Right ventricle myocardium inferior (tissue), 1 donor: Measurements from ENCODE around the gene DPYSL4. TPM values are rescaled to one million over a fixed set of nuclear protein-coding genes. Genes with fewer than 3 reads are reported as not detected.

ENCODE experiments used
- ATAC-seq: fragments of 200-7000 bp; cut with Tn5 transposase; one replicate; pipeline ENCODE4 v1.9.1; 2020; ENCODE audit warnings: mild to moderate bottlenecking, moderate library complexity
- DNase-seq: peaks from one replicate; pipeline ENCODE4 v3.0.0; 2021; ENCODE audit errors: missing footprints
- intact Hi-C: fragments of 100-400 bp; cut with DNase I; formaldehyde crosslinking; loops from one replicate; pipeline ENCODE4 v1.11.0; 2022
- total RNA-seq: library from RNA; stranded (reverse); fragmentation: NEBNext Ultra II Directional; extraction: Animal tissue kit (Norgen Biotek cat#: 25700); gene quantifications from one replicate; pipeline ENCODE4 v1.2.1, GENCODE V29; 2021
- donor health status: DM: no; HTN: yes; CAD: no; lungs with severe emphysema.

Gene DPYSL4
- total RNA-seq, 1 donor from 2014 or later: 24.9 TPM

GRCh38 chr10:132229834-132230556, 43.2 kb downstream of the DPYSL4 start:
- DNase-seq (peak; percentile 80), ATAC-seq (no peak)
- intact Hi-C loops: no loop called here

- no peak for DNase-seq
- no peak for ATAC-seq
- intact Hi-C loops: no loop called here
Observed at GRCh38 chr10:132230557-132231210, 43.9 kb downstream of the DPYSL4 start.

DNA sequence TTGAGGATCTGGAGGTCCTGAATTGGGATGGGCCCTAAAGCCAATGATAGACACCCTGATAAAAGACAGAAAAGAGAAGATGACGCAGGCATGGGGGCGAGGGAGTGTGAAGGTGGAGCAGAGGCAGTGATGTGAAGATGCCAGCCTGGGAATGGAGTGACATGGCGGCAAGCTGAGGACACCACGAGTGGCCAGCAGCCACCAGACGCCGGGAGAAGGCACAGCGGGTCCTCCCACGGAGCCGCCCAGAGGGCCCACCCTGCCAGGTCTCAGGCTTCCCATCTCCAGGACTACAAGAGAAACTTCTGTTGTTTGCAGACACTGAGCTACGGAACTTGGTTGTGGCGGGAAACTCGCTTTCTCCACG, 44.9 kb downstream of the DPYSL4 start:
- intact Hi-C loops: no loop called here
- DNase-seq: no peak
- ATAC-seq: no peak

DNA sequence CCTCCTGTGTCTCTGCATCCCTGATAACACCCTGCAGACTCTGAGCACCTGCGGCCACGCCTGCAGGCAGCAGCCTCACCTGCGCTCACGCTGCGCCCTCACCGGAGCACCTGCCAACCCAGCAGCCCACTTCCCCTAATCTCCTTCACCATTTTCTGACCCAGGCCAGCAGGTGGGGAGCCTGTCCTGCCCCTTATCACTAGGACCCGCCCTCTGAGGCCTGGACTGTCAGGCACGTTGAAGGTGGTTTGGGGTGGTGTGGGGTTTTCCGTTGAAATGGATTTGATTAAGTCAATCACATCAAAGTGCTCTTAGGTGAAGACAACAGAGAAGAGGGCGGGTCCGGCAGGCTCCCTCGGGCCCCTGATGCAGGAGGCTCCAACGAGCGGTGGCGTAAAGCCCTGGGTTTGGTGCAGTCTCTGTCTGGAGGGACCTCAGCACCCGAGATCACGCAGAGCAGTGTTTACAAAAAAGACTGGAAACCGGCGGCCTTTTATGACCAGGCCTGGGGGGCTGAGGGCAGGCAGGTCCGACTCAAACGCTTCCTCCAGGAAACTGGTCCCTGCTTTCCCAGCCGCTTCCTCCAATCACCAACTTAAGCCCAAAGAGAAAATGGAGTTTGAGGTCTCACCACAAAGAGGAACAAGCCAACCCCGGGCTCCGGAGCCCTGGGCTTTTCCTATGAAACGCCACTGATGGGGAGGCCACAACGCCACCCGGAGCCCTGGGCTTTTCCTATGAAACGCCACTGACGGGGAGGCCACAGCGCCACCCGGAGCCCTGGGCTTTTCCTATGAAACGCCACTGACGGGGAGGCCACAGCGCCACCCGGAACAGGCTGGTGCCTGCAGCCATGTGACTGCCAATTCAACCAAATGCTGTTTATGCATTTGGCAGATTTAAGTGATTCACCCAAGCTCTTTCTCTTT, 45.5 kb downstream of the DPYSL4 start:
- peak; percentile 24 for ATAC-seq
- intact Hi-C loops: no loop called here
- peak; percentile 81 for DNase-seq

GRCh38 chr10:132232981-132233380, 46.2 kb downstream of the DPYSL4 start:
- intact Hi-C loops: no loop called here
- no peak for ATAC-seq
- DNase-seq: no peak

- ATAC-seq (no peak), DNase-seq (no peak)
- intact Hi-C loops: no loop called here
Observed at GRCh38 chr10:132233501-132234085, 46.8 kb downstream of the DPYSL4 start.

DNA sequence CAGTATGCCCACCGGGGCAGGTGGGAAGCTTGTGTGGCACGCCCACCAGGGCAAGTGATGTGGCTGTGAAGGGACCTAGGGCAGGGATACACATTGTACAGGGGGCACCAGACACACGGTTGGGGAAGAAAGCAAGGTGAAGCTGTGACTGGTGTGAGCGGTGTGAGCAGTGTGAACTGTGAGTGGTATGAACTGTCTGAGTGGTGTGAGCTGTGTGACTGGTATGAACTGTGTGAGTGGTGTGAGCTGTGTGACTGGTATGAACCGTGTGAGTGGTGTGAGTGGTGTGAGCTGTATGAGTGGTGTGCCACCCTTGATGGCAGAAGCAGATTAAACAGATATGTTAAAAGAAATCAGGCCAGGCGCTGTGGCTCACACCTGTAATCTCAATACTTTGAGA, 48.1 kb downstream of the DPYSL4 start:
- ATAC-seq: no peak
- intact Hi-C loops: no loop called here

GRCh38 chr10:132236161-132236560, 49.4 kb downstream of the DPYSL4 start:
- ATAC-seq (no peak), DNase-seq (peak; percentile 40)
- intact Hi-C loops: no loop called here

More for the DNA sequence above, 48.1 kb downstream of the DPYSL4 start:
- DNase-seq: no peak

DNA sequence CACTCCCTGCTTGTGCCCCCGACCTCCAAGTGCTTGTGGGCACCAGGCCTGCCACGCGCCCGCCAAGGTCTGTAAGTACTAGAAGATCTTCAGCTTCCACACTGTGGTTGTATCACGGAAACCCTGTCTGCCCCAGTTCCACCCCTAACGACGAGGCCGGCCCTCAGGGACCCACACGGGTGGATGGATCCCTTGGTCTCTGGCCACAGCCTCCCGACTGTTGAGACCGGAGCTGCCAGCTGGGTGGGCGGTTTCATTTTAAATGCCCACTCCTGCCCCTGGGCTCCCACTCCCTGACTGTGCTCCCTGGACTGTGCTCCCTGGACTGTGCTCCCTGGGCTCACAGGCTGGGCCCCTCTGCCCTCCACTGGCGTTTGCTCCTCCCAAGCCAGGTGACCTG, 50.1 kb downstream of the DPYSL4 start:
- intact Hi-C loops: no loop called here
- no peak for ATAC-seq
- DNase-seq: peak; percentile 57

- DNase-seq (no peak), ATAC-seq (no peak)
- intact Hi-C loops: no loop called here
Observed at GRCh38 chr10:132237396-132237795, 50.6 kb downstream of the DPYSL4 start.

- intact Hi-C loops: no loop called here
- ATAC-seq (no peak), DNase-seq (peak; percentile 39)
Observed at GRCh38 chr10:132237871-132238270, 51.1 kb downstream of the DPYSL4 start.

GRCh38 chr10:132238371-132239125, 51.8 kb downstream of the DPYSL4 start:
- DNase-seq (peak; percentile 49), ATAC-seq (no peak)
- intact Hi-C loops: no loop called here

DNA sequence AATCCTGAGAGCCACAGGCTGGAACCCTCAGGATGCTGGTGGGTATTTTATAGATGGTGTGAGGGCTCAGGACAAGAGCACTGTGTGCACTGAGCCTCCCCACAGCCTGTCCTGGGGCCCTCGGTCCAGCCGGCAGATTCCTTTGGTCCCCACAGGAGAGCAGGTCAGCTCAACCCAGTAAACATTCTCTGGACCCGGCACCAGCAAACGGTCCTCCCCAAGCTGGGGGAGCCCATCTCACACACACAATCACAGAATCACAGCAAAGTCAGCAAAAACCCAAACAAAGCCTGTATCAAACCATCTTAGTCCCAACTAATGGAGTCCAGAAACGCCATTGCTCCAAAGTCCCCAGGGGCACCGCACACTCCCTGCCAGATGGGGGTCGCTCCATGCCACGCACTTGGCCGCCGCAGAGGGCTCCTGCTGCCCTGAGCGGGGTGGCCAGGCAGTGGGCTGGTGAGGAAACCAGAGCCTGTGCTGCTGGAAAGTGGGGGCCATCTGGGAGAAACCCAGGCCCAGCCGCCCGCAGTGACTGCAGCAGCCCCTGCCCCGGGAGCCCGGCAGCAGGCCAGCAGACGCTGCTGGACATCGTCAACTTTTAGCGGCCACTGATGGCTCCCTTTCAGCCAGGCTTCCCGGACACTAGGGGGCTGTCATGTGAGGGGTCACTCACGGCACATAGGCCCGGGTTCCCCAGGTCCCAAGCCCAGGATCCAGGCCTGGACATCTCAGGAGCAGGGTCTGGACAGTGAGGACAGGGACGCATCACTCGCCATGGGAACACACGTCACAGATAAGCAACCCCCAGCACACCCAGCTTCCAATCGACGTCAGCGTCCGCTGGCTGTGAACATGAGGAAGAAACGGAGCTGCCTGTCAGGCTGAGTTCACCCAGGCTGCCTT, 52.6 kb downstream of the DPYSL4 start:
- DNase-seq: peak; percentile 79
- ATAC-seq: peak; percentile 60
- intact Hi-C loops: no loop called here

DNA sequence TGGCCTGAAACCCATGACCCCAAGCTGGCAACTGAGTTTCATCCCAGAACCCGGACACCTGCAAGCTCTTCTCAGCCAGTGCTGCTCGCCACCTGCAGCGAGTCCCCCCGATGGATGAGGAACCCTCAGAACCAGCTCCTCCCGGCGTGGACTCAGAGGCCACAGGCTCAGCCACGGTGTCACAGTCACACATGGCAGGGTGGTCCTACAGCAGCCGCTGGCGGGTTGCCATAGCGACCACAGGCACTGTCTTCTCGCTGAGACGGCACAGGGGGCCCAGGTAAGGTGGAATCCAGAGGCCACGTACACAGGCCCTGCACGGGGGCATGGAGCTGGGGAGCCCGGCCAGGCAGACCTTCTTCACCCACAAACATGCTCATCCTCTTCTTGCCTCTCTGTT, 53.4 kb downstream of the DPYSL4 start:
- intact Hi-C loops: no loop called here
- DNase-seq (no peak), ATAC-seq (no peak)

- DNase-seq (no peak), ATAC-seq (no peak)
- intact Hi-C loops: no loop called here
Observed at GRCh38 chr10:132240581-132240980, 53.8 kb downstream of the DPYSL4 start.

DNA sequence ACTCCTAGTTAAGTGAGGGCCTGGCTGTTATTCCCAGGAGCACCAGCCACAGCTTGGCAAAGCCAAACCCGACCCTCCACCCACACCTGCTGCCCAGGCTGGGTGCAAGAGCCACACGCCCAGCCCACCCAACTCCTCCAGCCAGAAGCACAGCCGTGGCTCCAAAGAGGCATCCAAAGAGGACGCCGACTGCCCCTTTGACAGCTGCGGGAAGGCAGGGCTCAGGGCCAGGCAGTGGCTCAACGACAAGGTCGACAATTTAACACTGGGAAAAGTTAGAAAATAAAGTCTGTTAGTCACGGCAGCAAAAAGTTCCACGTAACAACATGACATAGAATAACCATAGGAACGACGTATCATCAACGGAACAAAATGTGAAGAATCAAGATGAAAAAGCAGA, 54.3 kb downstream of the DPYSL4 start:
- ATAC-seq (no peak), DNase-seq (no peak)
- intact Hi-C loops: no loop called here

GRCh38 chr10:132241496-132241895, 54.7 kb downstream of the DPYSL4 start:
- intact Hi-C loops: no loop called here
- DNase-seq: no peak
- ATAC-seq: no peak
